Neural progenitor cell (in vitro differentiated cells): ENCODE results near the gene TRAPPC12. TPM values are rescaled to one million over a fixed set of nuclear protein-coding genes. Genes with fewer than 3 reads are reported as not detected.

Experiments
- DNase-seq: peaks from one replicate; pipeline ENCODE4 v3.0.0-alpha.2; 2016; ENCODE audit warnings: low spot score
- H2AFZ ChIP-seq: fragments of 200-600 bp; sonication (generic); replicated peaks from 2 replicates; pipeline ENCODE4 v1.6.1; 2016; ENCODE audit warnings: antibody characterized with exemption
- H3F3A ChIP-seq: fragments of 200-600 bp; sonication (generic); 2 replicates; pipeline ENCODE4 v1.6.1; 2016; ENCODE audit warnings: antibody characterized with exemption, low read depth
- H3K27ac ChIP-seq: fragments of 200-600 bp; sonication (generic); 2 replicates; pipeline ENCODE4 v1.5.1; 2016; ENCODE audit warnings: mild to moderate bottlenecking
- H3K27me3 ChIP-seq: fragments of 200-600 bp; sonication (generic); 2 replicates; pipeline ENCODE4 v1.6.1; 2016; ENCODE audit warnings: mild to moderate bottlenecking, moderate library complexity
- H3K36me3 ChIP-seq: fragments of 200-600 bp; sonication (generic); 2 replicates; pipeline ENCODE4 v1.5.1; 2016
- H3K4me1 ChIP-seq: fragments of 200-600 bp; sonication (generic); 2 replicates; pipeline ENCODE4 v1.6.1; 2016; ENCODE audit warnings: mixed run types
- H3K4me2 ChIP-seq: fragments of 200-600 bp; sonication (generic); 2 replicates; pipeline ENCODE4 v1.6.1; 2016
- H3K4me3 ChIP-seq: fragments of 200-600 bp; sonication (generic); 2 replicates; pipeline ENCODE4 v1.5.1; 2016
- H3K79me2 ChIP-seq: fragments of 200-600 bp; sonication (generic); 2 replicates; pipeline ENCODE4 v1.6.1; 2016; ENCODE audit warnings: low read depth
- H3K9ac ChIP-seq: fragments of 200-600 bp; sonication (generic); 2 replicates; pipeline ENCODE4 v1.6.1; 2016
- H3K9me3 ChIP-seq: fragments of 200-600 bp; sonication (generic); 2 replicates; pipeline ENCODE4 v1.5.1; 2016; ENCODE audit warnings: low read depth
- H4K20me1 ChIP-seq: fragments of 200-600 bp; sonication (generic); 2 replicates; pipeline ENCODE4 v1.6.1; 2016; ENCODE audit warnings: low read depth
- H3K27ac Mint-ChIP-seq: 3 replicates; pipeline ENCODE4 v1.8.0; 2021; ENCODE audit warnings: mixed read lengths
- H3K27me3 Mint-ChIP-seq: 2 replicates; pipeline ENCODE4 v1.8.0; 2022; ENCODE audit warnings: low read depth, mild to moderate bottlenecking, inconsistent platforms, moderate library complexity, mixed read lengths; ENCODE audit not compliant: insufficient read depth
- H3K36me3 Mint-ChIP-seq: 3 replicates; pipeline ENCODE4 v1.8.0; 2021; ENCODE audit warnings: mixed read lengths
- H3K4me1 Mint-ChIP-seq: 3 replicates; pipeline ENCODE4 v1.8.0; 2021; ENCODE audit warnings: mixed read lengths
- H3K4me3 Mint-ChIP-seq: 3 replicates; pipeline ENCODE4 v1.8.0; 2021; ENCODE audit warnings: mild to moderate bottlenecking, moderate library complexity, mixed read lengths
- H3K9me3 Mint-ChIP-seq: 3 replicates; pipeline ENCODE4 v1.8.0; 2020; ENCODE audit warnings: mixed read lengths
- EZH2 ChIP-seq: fragments of 200-600 bp; sonication (generic); IDR thresholded peaks from 2 replicates; pipeline ENCODE4 v1.6.1; 2017; ENCODE audit warnings: antibody characterized with exemption, mild to moderate bottlenecking, moderate library complexity
- EZH2phosphoT487 ChIP-seq: fragments of 200-600 bp; sonication (generic); IDR thresholded peaks from 2 replicates; pipeline ENCODE4 v1.6.1; 2017; ENCODE audit warnings: antibody characterized with exemption
- total RNA-seq: library from RNA; depleted of rRNA; stranded (reverse); fragments of >200 nt; gene quantifications from 2 replicates; pipeline ENCODE4 v1.2.3, GENCODE V29; 2015; ENCODE audit warnings: low replicate concordance
- TF ChIP-seq, protein P1 (sequence below): fragments of 200-600 bp; sonication (generic); IDR thresholded peaks from 2 replicates; pipeline ENCODE4 v1.5.1; 2017; ENCODE audit warnings: antibody characterized with exemption, mild to moderate bottlenecking

Gene TRAPPC12
- total RNA-seq, 1 donor from 2014 or later: 59.5 TPM

DNA sequence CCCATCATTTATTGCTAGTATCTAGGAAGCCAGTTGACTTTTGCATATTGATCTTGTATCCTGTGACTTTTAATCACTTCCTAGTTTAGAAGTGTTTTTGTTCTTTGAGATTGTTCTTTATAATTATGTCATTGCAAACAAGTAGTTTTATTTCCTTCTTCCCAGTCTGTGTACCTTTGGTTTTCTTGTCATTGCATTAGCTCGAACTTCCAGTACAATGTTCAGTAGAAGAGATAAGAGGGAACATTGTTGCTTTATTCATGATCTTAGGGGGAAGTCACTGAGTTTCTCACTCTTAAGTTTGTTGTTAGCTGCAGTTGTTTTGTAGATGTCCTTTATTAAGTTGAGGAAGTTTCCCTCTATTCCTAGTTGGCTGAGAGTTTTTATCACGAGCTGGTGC, 61.0 kb downstream of the TRAPPC12 start:
- H3K4me3 Mint-ChIP-seq: no peak overlapping the region
- Histone ChIP-seq H3K27ac (no peak overlapping the region), H3K4me1 (no peaks in the 10 kb centered on the region), H3K4me2 (no peak overlapping the region), H3K36me3 (no peaks in the 10 kb centered on the region), H2AFZ (no peak overlapping the region), H3K9ac (no peak overlapping the region), H3K4me3 (no peak overlapping the region), H3K79me2 (no peaks in the 10 kb centered on the region), H3K27me3 (no peaks in the 10 kb centered on the region), H4K20me1 (peaks cover 5% of the 10 kb centered on the region), H3K9me3 (no peaks in the 10 kb centered on the region), H3F3A (peaks cover 8% of the 10 kb centered on the region)
- H3K36me3 Mint-ChIP-seq: peaks cover 8% of the 10 kb centered on the region
- H3K27me3 Mint-ChIP-seq: no peaks in the 10 kb centered on the region
- H3K9me3 Mint-ChIP-seq: peaks cover 2% of the 10 kb centered on the region
- no peak overlapping the region for H3K27ac Mint-ChIP-seq
- TF ChIP-seq EZH2phosphoT487 (no peak), EZH2 (no peak)
- TF ChIP-seq, protein P1, sequence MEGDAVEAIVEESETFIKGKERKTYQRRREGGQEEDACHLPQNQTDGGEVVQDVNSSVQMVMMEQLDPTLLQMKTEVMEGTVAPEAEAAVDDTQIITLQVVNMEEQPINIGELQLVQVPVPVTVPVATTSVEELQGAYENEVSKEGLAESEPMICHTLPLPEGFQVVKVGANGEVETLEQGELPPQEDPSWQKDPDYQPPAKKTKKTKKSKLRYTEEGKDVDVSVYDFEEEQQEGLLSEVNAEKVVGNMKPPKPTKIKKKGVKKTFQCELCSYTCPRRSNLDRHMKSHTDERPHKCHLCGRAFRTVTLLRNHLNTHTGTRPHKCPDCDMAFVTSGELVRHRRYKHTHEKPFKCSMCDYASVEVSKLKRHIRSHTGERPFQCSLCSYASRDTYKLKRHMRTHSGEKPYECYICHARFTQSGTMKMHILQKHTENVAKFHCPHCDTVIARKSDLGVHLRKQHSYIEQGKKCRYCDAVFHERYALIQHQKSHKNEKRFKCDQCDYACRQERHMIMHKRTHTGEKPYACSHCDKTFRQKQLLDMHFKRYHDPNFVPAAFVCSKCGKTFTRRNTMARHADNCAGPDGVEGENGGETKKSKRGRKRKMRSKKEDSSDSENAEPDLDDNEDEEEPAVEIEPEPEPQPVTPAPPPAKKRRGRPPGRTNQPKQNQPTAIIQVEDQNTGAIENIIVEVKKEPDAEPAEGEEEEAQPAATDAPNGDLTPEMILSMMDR: no peak
- peaks cover 3% of the 10 kb centered on the region for H3K4me1 Mint-ChIP-seq
- no peak for DNase-seq

DNA sequence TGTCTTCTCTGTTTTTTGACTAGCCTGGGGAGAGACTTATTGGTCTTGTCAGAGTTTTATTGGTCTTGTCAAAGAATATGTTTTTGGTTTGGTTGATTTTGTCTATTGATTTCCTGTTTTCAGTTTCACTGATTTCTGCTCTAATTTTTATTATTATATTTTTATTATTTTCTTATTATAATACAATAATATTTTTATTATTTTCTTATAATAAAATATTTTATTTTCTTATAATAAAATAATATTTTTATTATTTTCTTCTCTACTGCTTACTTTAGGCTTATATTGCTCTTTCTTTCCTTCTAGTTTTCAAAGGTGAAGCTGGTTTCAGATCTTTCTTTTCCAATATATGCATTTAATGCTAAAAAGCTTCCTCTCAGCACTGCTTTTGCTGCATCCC, 62.0 kb downstream of the TRAPPC12 start:
- H3K27ac ChIP-seq: no peak overlapping the region
- peaks cover 11% of the 10 kb centered on the region for H3K36me3 Mint-ChIP-seq
- no peaks in the 10 kb centered on the region for H3K27me3 Mint-ChIP-seq
- no peaks in the 10 kb centered on the region for H3K36me3 ChIP-seq
- no peak overlapping the region for H3K4me2 ChIP-seq
- no peak overlapping the region for H2AFZ ChIP-seq
- DNase-seq: no peak
- no peak overlapping the region for H3K4me3 Mint-ChIP-seq
- no peak overlapping the region for H3K4me3 ChIP-seq
- TF ChIP-seq EZH2phosphoT487 (no peak), EZH2 (no peak)
- TF ChIP-seq, protein P1: no peak
- no peak overlapping the region for H3K9ac ChIP-seq
- no peak overlapping the region for H3K27ac Mint-ChIP-seq
- no peaks in the 10 kb centered on the region for H3K4me1 ChIP-seq
- peaks cover 3% of the 10 kb centered on the region for H3K4me1 Mint-ChIP-seq
- peaks cover 5% of the 10 kb centered on the region for H4K20me1 ChIP-seq
- H3K9me3 Mint-ChIP-seq: peaks cover 2% of the 10 kb centered on the region
- H3F3A ChIP-seq: peaks cover 8% of the 10 kb centered on the region
- H3K9me3 ChIP-seq: no peaks in the 10 kb centered on the region
- no peaks in the 10 kb centered on the region for H3K79me2 ChIP-seq
- no peaks in the 10 kb centered on the region for H3K27me3 ChIP-seq

DNA sequence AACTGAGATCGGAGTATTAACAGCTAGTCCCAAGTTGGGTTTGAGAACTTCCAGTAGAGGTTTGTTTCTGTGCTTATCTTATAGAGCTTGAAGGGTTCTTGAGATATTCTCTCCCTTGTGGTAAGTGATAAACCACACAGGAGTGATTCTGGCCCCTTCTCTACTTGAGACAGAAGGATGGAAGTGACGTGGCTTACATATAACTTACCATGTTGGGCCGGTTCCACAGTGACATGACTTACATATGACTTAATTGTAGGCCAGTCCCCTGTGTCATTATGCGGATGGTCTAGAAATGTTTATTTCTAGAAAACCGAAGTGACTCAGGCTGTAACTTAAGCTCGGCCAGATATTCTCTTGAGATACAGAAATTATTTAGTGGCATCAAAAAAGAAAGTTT, 62.7 kb downstream of the TRAPPC12 start:
- DNase-seq: no peak
- Histone ChIP-seq H3K27ac (no peak overlapping the region), H4K20me1 (peaks cover 5% of the 10 kb centered on the region), H3K27me3 (no peaks in the 10 kb centered on the region), H3K79me2 (no peaks in the 10 kb centered on the region), H3K4me3 (no peak overlapping the region), H3K9ac (no peak overlapping the region), H3F3A (peaks cover 8% of the 10 kb centered on the region), H3K4me2 (no peak overlapping the region), H2AFZ (no peak overlapping the region), H3K9me3 (no peaks in the 10 kb centered on the region), H3K36me3 (no peaks in the 10 kb centered on the region), H3K4me1 (no peaks in the 10 kb centered on the region)
- no peaks in the 10 kb centered on the region for H3K27me3 Mint-ChIP-seq
- H3K27ac Mint-ChIP-seq: no peak overlapping the region
- H3K4me3 Mint-ChIP-seq: no peak overlapping the region
- peaks cover 2% of the 10 kb centered on the region for H3K9me3 Mint-ChIP-seq
- H3K4me1 Mint-ChIP-seq: peaks cover 4% of the 10 kb centered on the region
- peaks cover 17% of the 10 kb centered on the region for H3K36me3 Mint-ChIP-seq
- TF ChIP-seq EZH2phosphoT487: no peak
- TF ChIP-seq, protein P1: no peak
- no peak for TF ChIP-seq EZH2
